Measurements from ENCODE around the gene POLR3H.
"Not testable (repeated sequence)": the region's sequence is repeated elsewhere in the genome, so short reads cannot be mapped to it uniquely, and the experiment has no call there.

POLR3H gene

GRCh38 chr22:41563051-41563711 lies 18.9 kb upstream of the POLR3H start:
- no peak for DNase-seq

GRCh38 chr22:41562461-41562860 lies 18.2 kb upstream of the POLR3H start:
- no peak for DNase-seq

GRCh38 chr22:41561788-41562187 lies 17.5 kb upstream of the POLR3H start:
- no peak for DNase-seq

GRCh38 chr22:41561335-41561734 lies 17.1 kb upstream of the POLR3H start:
- DNase-seq: no peak

- DNase-seq: no peak
Observed at GRCh38 chr22:41560095-41560471, 15.8 kb upstream of the POLR3H start.

DNA sequence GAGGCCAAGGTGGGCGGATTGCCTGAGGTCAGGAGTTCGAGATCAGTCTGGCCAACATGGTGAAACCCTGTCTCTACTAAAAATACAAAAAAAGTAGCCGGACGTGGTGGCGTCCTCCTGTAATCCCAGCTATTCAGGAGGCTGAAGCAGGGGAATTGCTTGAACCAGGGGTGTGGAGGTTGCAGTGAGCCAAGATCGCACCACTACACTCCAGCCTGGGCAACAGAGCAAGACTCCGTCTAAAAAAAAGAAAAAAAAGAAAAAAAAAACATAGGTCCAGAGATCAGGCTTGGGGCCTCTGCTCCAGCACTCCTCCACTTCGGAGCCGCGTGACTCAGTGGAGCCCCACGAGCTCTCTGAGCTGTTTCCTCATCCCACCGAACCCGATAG lies 14.0 kb upstream of the POLR3H start:
- not testable (repeated sequence) for DNase-seq

DNA sequence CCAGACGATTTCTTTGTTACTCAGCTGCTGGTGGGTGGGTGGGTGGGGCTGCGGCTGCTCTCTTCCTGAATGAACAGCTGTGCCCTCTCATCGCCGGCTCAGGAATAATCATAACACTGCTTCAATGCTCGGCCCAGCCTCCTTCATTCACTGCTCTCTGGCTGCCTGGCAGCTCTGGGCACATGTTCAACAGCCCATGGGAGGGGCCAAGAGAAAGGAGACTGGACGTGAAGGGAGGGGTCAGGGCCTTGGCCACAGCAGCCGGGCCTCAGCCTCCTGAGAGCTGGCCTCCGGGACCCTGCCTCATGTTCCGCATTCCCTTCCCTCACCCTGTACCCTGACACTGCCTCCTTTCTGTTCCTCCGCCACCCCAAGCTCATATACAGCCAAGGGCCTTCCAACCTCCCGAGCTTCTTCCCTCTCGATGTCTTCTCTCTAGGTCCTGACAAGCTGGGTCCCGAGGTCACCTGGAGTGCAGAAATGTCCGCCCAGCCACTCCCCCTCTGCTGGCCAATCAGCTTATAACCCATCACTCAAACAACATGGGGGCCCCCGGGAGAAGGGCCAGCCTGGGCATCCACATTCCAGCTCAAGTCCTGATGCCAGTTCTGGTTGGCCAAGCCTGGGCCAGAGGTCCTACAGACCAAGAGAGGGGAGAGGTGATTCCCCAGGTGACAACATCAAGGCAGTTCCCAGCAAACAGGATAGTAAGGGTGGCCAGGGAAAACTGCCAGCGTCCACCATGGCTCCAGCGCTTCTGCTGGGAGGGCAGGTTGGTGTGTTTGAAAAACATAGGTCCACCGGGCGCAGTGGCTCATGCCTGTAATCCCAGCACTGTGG lies 13.4 kb upstream of the POLR3H start:
- DNase-seq: no peak

- DNase-seq: no peak
Observed at GRCh38 chr22:41556561-41556960, 12.3 kb upstream of the POLR3H start.

GRCh38 chr22:41555325-41555982 lies 11.2 kb upstream of the POLR3H start:
- no peak for DNase-seq

- DNase-seq: no peak
Observed at GRCh38 chr22:41551877-41552582, 7.8 kb upstream of the POLR3H start.

DNA sequence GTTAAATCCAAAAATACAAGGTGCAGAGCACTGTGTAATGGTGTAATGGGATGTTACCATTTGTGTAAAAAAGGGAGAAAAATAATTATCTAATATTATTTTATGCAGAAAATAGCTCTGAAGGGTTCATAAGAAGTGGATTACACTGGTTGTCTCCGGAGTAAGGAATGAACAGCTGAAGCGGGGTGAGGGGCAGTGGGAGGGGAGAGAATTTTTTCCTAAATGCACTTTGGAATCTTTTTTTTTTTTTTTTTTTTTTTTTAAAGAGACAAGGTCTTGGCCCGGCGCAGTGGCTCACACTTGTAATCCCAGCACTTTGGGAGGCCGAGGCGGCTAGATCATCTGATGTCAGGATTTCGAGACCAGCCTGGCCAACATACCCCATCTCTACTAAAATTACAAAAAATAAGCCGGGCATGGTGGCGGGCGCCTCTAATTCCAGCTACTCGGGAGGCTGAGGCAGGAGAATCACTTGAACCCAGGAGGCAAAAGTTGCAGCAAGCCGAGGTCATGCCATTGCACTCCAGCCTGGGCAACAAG lies 6.8 kb upstream of the POLR3H start:
- no peak for DNase-seq

- no peak for DNase-seq
Observed at GRCh38 chr22:41548830-41549211, 4.6 kb upstream of the POLR3H start.

GRCh38 chr22:41544671-41545476 lies 604 bp upstream of the POLR3H start:
- no peak for DNase-seq

DNA sequence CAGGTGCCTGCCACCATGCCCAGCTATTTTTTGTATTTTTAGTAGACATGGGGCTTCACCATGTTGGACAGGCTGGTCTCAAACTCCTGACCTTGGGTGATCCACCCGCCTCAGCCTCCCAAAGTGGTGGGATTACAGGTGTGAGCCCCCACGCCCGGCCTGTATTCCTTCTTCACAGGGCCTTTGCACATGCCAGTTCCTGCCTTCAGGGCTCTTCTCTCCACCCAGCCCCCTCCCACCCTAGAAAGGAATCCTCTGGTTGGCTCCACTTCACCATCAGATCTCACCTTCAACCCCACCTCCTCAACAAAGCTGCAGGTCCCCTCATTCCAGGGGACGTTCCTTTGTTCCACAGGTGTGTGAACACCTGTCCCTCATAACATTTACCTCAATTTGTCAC lies 2.0 kb downstream of the POLR3H start:
- no peak for DNase-seq

- DNase-seq: no peak
Observed at GRCh38 chr22:41541484-41541883, 2.8 kb downstream of the POLR3H start.

DNA sequence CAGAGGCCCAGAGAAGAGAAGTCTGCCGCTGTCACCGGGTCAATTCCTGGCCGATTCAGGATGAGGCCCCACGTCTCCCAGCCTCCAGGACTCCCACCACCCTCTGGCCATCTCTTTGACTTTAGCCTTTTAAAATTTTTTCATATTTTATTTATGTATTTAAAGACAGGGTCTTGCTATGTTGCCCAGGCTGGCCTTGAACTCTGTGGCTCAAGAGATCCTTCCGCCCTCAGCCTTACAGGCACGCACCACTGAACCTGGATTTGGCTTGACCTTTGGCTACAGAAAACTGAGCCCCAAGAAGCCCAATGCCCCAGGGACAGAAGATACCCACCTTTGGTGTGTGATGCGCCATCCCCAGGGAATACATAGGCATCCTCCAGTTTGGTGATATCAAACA lies 3.9 kb downstream of the POLR3H start:
- DNase-seq: no peak

DNA sequence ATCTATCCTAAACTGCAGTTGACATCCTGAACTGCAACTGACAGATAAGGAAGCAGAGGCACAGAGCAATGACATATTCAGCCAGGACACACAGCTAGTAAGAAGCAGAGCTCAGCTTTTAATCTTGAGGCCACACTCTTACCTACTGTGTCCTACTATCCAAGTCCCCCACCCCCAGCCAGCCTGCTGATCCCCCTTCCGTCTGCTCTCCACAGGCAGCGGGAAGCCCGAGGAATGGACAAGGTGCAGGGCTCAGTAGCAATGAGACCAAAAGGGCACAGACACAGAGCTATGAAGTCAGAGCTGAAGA lies 4.3 kb downstream of the POLR3H start:
- DNase-seq: no peak

GRCh38 chr22:41539146-41540005 lies 4.9 kb downstream of the POLR3H start:
- no peak for DNase-seq

DNA sequence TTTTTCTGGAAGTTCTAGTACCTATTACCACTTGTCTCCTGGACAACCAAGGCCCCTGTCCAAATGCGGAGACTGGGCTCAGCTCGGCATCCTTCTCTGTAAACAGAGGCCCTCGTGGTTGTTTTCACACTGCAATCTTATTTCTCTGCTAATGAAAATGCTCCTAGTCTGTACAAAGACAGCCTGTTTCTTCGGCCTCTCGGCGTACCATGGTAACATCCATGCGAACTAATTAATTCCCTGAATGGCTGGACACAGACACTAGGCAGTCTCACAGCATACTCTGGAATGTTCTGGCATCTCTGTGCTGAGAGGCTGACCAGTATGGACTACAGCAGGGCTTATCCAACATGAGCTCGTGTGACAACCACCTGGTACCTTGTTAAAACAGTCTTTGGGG lies 5.7 kb downstream of the POLR3H start:
- no peak for DNase-seq

DNA sequence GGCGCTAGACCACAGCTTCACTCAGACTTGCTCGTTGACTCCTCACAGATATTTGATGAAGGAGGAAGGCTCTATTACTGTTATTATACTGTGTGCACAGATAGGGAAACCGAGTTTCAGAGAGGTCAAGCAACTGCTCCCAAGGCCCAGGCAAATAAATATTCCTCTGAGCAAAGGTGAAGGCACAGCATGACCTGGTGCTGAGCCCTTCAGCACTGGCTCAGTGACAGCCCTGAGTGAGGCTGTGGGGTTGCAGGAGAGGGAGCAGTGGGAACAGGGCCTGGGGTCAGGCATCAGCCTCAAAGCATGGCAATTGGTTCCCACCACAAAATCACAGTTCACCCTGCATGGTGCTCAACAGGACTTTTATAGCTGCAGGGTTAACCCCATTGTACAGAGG lies 7.1 kb downstream of the POLR3H start:
- no peak for DNase-seq

- no peak for DNase-seq
Observed at GRCh38 chr22:41535244-41535643, 9.0 kb downstream of the POLR3H start.

GRCh38 chr22:41534219-41534618 lies 10.1 kb downstream of the POLR3H start:
- no peak for DNase-seq
